ENCODE measurements around the gene NCSTN.

- no peak for TF ChIP-seq CTCF (IDR thresholded peaks at IDR 0.05)
- no peak for TF ChIP-seq SIN3A (IDR thresholded peaks at IDR 0.05; ENCODE audit: borderline replicate concordance, insufficient read depth, low read depth, low read length)
These were observed 14.3 kb downstream of the NCSTN start for GRCh38 chr1:160357286-160358002.

Data from Panc1 (cell line).